ENCODE data around the gene LEMD1. TPM values are rescaled to one million over a fixed set of nuclear protein-coding genes. Genes with fewer than 3 reads are reported as not detected.
A peak's percentile ranks its signal among the peaks of the same experiment; 100 is the strongest.

Gene LEMD1
- total RNA-seq, 4 donors from 2014 or later, result not detected

GRCh38 chr1:205458777-205459566 lies 37.1 kb upstream of the LEMD1 start:
- Histone ChIP-seq H3K4me3 (no peak overlapping the region), H3K4me1 (peaks cover 0 to 26% (median 10%) of the 10 kb centered on the region in 4 donors), H3K9me3 (no peaks in the 10 kb centered on the region), H3K27me3 (peaks cover 4 to 84% of the 10 kb centered on the region in 2 donors), H3K36me3 (no peaks in the 10 kb centered on the region), H3K27ac (no peak overlapping the region)
- DNase-seq (ENCODE audit: low spot score in 2 of 2), result no peak
- WGBS, 2 donors, result 52 to 57% methylated on average over 6 of the region's 6 CpGs
- TF ChIP-seq EP300 (IDR thresholded peaks at IDR 0.05), result no peak
- TF ChIP-seq POLR2A (IDR thresholded peaks at IDR 0.05), result no peak
- TF ChIP-seq CTCF (IDR thresholded peaks at IDR 0.05), result no peak

- H3K4me1 ChIP-seq, result peaks cover 0 to 26% (median 10%) of the 10 kb centered on the region in 4 donors
- WGBS, 2 donors, result 0 to 3% methylated on average over 2 to 33 of the region's 74 CpGs
- no peaks in the 10 kb centered on the region for H3K36me3 ChIP-seq
- peak overlapping the region in 2 of 4 donors; percentile 22 to 32 for H3K4me3 ChIP-seq
- DNase-seq (ENCODE audit: low spot score in 2 of 2), result no peak
- no peak for TF ChIP-seq EP300 (IDR thresholded peaks at IDR 0.05)
- no peak for TF ChIP-seq POLR2A (IDR thresholded peaks at IDR 0.05)
- TF ChIP-seq CTCF (IDR thresholded peaks at IDR 0.05), result no peak
- H3K27ac ChIP-seq, result no peak overlapping the region
- peaks cover 4 to 86% of the 10 kb centered on the region in 2 donors for H3K27me3 ChIP-seq
- H3K9me3 ChIP-seq, result no peaks in the 10 kb centered on the region
Measured at GRCh38 chr1:205456868-205457745, 35.3 kb upstream of the LEMD1 start.

GRCh38 chr1:205456383-205456867 lies 34.6 kb upstream of the LEMD1 start:
- no peak overlapping the region for H3K27ac ChIP-seq
- H3K4me3 ChIP-seq, result peak overlapping the region in 2 of 4 donors; percentile 22 to 32
- no peak for TF ChIP-seq CTCF (IDR thresholded peaks at IDR 0.05)
- TF ChIP-seq EP300 (IDR thresholded peaks at IDR 0.05), result no peak
- TF ChIP-seq POLR2A (IDR thresholded peaks at IDR 0.05), result no peak
- H3K4me1 ChIP-seq, result peaks cover 0 to 26% (median 10%) of the 10 kb centered on the region in 4 donors
- H3K36me3 ChIP-seq, result no peaks in the 10 kb centered on the region
- 0% methylated on average over 4 of the region's 47 CpGs; no CpG with 5 or more reads in 1 of the 2 donors for WGBS, 2 donors
- no peak for DNase-seq (ENCODE audit: low spot score in 2 of 2)
- no peaks in the 10 kb centered on the region for H3K9me3 ChIP-seq
- peaks cover 4 to 92% of the 10 kb centered on the region in 2 donors for H3K27me3 ChIP-seq

- Histone ChIP-seq H3K9me3 (no peaks in the 10 kb centered on the region), H3K27me3 (peaks cover 4 to 97% of the 10 kb centered on the region in 2 donors), H3K4me1 (peaks cover 0 to 26% (median 10%) of the 10 kb centered on the region in 4 donors), H3K27ac (no peak within 1 kb of the TSS), H3K36me3 (no peaks in the 10 kb centered on the region), H3K4me3 (peak within 1 kb of the TSS in 2 of 4 donors; percentile 22 to 32)
- no peak for DNase-seq (ENCODE audit: low spot score in 2 of 2)
- TF ChIP-seq POLR2A (IDR thresholded peaks at IDR 0.05) (no peak), EP300 (IDR thresholded peaks at IDR 0.05) (no peak), CTCF (IDR thresholded peaks at IDR 0.05) (no peak)
- WGBS, 2 donors, result 1 to 2% methylated on average over 37 to 42 of the region's 53 CpGs
Measured at GRCh38 chr1:205455581-205456382, 33.9 kb upstream of the LEMD1 start, which contains the start of gene BLACAT1. Gene BLACAT1 (minus strand): TSS chr1:205456045.
